Stimulated activated CD8-positive, alpha-beta memory T cell treated with anti-CD3 and anti-CD28 coated beads, Interleukin-7, amount 100 ng/mL, for 48 hours (primary cell): ENCODE results near the gene SLC25A5.
A peak's percentile ranks its signal among the peaks of the same experiment; 100 is the strongest.
"Not testable (repeated sequence)": the region's sequence is repeated elsewhere in the genome, so short reads cannot be mapped to it uniquely, and the experiment has no call there.

Experiments
- DNase-seq, 2 donors: peaks; one replicate each; pipeline ENCODE4 v3.0.0-alpha.2; 2020; ENCODE audit warnings: low read depth in 1 of 2; ENCODE audit errors: extremely low read depth in 1 of 2

Gene SLC25A5

DNA sequence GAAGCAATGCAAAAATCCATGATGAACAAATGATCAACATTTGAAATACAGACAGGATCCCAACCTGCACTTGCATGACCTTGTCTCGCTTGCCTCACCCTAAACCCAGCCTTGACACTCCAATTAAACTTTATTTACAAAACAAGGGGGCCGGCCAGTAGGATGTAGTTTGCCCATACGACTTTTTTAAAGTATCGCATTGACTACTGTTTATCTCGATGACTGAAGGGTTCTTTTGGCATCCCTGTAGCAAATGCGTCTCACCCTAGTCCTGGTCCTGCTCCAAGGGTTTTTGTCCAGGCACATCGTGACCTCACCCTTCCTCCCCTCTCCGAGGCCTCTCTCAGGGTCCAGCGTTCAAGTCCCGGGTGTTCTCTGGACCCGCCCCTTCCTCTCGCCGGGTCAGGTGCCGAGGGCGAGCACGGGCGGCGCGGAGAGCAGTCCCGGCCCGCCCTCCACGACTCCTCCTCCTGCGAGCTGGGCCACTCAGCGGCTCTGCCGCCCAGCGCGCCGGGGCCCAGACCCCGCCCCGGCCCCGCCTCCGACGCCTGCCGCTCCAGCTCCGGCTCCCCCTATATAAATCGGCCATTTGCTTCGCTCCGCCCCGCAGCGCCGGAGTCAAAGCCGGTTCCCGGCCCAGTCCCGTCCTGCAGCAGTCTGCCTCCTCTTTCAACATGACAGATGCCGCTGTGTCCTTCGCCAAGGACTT is at the start of gene SLC25A5:
Gene SLC25A5, plus strand, starts transcription at position 603 of the 709 bp plus-strand sequence. Its CDS starts 72 bp downstream, at position 675.
- peak; percentile 57 to 63 for DNase-seq

DNA sequence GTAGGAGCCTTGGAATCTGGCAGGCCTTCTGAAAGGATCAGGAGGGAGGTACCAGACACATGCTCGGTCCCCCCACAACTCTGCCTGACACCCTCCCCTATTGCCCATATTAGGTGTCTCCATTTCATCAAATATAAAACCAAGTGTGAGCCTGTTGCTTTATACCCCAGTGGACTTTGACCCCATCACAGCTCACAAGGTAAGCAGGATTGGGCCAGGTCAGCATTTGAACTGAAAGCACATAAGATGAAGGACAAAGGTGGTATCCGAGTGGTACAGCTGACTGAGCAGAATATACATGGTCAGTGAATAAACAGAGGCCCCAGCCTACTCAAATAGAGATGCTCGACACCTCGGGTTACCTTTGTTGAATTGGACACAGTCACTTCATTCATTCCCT is 49.1 kb upstream of the SLC25A5 start:
- no peak for DNase-seq

DNA sequence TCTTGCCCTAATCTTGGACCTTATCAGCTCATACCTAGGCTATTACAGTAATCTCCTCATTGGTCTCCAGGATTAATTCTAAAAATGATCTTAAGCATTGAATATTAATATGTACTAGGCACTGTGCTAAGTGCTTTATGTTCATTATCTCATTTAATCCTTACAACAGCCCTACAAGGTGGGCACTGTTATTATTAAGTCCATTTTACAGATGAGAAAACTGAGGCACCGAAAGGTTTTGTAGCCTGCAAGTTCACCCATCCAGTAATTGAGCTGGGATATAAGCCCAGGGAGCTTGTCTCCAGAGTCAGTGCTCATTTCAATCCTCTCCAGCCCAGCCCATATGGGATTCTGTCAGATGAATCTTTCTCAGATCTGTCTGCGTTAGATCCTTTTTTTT is 48.3 kb upstream of the SLC25A5 start:
- no peak for DNase-seq

DNA sequence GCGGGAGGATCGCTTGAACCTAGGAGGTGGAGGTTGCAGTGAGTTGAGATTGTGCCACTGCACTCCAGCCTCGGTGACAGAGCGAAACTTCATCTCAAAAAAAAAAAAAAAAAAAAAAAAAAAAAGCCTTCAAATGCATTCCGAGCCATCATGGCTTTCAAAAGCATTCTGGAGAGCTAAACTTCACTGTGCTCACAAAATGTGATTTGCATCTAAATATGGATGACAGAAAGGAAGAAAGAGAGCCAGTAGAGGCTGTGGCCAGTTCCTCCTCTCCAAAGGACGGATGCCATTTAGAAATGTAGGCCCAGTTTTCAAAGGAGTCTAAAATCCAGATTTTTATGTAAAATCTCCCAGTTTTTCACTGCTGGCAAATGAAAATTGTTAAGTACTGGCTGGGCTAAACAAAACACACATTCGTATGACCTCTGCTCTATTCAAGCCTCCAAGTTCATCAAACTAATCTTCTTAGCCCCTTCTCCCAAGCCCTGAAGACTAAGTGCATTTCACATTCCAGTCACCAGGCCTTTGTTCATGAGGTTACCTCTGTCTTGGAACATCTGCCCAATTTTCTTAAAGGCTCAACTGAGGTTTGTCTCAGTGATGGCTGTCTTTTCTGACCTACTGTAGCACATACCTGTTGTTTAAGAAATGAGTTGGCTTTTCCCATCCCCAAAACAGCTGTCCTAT is 47.1 kb upstream of the SLC25A5 start:
- no peak for DNase-seq

DNA sequence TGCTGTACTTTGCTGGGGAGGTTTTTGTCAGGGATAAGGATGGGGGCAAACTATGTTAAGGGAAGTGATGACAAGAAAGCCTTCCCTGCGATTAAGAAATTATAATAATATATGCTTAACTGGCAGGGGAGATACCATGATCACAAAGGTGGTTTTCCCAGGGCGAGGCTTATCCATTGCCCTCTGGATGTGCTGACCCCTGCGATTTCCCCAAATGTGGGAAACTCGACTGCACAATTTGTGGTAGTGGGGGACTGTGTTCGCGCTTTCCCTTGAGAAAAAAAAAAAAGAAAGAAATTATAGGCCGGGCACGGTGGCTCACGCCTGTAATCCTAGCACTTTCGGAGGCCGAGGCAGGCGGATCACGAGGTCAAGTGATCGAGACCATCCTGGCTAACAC is 44.6 kb upstream of the SLC25A5 start:
- DNase-seq: no peak

DNA sequence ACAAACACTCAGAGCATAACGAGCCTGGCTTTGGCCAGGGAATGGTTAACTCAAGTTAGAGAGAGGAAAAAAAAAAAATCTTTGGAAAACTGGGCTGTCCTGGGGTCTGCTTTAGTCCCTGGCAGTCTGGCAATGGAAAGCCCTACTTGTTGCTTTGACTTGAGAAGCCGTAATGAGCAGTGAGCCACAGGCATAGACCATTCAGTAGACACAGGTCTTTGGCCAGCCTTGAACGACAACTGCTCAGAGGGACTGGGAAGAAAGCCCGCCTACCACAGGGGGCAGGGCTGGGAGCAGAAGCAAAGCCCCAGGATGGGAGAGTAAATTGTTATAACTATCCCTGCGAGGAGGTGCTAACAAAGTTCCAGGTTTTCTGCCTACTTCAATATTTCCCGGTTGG is 43.2 kb upstream of the SLC25A5 start:
- DNase-seq: no peak

DNA sequence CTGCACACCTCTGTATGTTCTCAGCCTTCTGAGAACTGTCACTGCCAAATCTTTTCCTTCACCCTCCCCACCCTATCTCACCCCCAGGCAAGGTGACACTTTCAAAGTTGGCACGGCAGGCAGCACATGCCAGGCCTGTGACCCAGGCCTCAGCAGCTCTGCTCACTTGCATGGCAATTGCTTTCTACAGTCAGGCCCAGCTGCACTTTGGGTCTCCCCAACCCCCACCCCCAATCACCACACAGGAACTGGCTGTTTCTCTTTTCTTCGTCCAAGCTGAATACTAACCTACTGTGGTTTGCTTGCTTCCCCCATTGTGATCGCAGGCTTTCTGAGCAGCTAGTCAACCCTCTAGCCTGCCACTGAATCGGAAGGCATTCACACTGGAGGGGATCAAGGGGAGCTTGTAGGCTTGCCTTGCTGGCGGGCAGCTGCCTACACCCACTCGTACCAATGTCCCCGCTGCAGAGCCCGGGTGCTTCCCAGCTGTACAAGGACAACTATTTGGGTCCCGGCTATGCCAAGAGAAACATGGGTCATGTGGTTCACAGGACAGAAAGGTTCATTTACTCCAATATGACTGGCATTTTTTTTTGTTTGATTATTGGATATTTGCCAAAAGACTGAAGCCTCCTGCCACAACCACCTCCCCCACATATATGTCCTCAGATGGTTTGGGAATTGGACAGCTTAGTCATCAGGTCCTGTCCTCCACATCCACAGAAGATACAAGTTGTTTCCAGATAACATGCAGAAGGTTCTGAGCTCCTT is 41.0 kb upstream of the SLC25A5 start:
- DNase-seq: no peak

DNA sequence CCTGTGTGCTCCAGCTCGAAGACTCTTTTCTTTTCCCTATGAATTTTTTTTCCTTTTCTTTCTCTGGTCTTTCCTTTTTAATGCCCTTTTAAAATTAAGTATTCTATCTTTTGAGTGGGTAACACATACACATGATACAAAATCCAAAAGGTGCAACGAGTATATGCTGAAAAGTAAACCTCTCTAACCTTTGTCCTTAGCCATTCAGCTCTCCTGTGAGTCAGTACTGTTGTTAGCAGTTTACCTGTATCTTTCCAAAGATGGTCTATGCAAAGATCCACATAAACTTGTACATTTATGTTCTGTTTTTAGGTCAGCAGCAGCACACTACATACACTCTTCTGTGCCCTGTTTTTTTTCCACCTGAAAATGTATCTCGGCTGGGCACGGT is 40.5 kb upstream of the SLC25A5 start:
- no peak for DNase-seq

DNA sequence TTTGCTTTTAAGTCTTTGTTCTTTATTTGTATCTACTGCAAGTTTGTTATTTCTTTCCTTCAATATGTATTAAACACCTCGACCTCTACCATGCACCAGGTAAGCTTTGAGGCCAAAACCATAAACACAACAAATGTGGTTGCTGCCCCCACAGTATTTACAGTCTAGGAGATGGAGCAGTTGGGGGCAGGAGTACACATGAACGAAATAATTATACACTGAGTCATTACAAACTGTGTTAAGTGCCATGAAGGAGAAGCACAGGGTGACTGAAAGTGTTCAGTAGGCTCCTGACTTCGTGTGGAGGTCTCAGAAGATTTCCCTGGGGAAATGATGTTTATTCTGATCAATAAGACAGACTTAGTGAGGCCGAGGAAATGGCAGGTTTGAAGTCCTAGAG is 38.8 kb upstream of the SLC25A5 start:
- no peak for DNase-seq

DNA sequence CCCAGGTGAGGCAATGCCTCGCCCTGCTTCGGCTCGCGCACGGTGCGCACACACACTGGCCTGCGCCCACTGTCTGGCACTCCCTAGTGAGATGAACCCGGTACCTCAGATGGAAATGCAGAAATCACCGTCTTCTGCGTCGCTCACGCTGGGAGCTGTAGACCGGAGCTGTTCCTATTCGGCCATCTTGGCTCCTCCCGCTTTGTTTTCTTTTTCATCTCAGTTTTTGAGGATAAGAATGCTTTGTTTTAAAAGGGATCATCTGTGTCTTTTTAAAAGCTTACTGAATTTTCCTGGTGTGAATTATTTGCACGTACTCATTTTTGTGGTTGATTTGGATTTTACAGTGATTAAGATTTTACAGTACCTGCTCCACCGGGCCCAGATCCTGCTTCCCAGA is 26.9 kb upstream of the SLC25A5 start:
- DNase-seq: not testable (repeated sequence)

DNA sequence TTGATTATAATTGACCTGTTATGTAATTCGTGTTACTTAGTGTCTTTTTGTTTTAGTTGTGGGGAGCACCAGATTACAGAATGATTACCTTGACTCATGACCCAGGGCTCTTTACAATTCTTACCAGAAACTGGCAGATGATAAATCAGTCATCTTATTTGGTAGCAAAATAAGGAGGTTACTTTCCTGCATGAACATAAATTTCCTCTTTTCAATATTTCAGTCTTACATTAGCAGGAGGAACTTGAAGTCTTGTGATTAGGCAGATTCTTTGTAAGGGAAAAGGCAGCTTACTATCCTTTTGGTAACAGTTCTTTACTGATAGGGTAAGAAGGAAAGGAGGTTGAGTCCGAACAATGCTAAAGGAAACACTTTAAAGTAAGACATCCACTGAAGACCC is 26.0 kb upstream of the SLC25A5 start:
- DNase-seq: no peak

DNA sequence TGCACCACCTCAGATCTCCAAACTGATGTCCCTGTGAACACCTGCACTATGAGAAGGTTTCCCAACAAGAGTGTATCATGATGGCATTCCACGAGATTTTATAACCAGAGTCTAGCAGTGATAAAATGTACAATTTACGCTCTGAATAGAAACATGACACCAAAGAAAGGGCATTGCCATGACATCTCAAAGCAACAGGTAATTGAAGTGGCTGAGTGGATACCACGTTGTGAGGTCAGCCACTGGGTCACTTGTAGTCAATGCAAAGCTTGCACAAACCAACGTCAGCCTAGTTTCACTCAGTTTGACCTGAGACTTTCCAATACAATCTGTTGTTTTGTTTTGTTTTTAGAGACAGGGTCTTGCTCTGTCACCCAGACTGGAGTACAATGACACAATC is 15.0 kb upstream of the SLC25A5 start:
- no peak for DNase-seq

DNA sequence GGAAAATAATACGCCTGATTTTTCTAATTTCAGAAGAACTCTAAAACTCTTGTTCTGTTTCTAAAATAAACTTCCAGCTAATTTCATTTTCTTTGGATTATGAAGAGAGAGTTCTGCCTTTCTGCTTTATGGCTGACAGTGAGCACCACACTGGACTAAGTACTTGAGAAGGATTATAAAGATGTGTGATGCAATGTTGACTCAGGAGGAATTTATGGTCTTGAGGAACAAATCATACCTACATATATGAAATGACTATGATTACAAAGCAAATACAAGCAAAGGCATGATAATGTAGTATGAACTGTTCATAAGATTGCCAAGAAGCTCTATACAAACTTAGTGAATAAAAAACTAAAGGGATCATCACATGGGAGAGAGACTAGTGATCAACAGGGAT is 13.0 kb upstream of the SLC25A5 start:
- no peak for DNase-seq

DNA sequence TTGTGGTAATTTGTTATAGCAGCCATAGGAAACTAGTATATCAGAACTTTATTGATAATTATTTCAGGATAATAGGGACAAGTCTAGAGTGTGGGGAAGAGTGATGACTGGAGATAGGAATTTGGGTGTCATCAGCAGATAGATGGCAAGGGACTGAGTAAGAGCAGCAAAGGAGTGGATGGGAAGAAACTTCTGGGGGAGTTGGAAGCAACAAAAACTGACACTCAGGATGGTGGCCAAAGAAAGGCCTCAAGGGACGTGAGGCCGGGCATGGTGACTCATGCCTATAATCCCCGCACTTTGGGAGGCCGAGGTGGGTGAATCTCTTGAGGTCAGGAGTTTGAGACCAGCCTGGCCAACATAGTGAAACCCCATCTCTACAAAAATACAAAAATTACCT is 9.1 kb upstream of the SLC25A5 start:
- DNase-seq: no peak

DNA sequence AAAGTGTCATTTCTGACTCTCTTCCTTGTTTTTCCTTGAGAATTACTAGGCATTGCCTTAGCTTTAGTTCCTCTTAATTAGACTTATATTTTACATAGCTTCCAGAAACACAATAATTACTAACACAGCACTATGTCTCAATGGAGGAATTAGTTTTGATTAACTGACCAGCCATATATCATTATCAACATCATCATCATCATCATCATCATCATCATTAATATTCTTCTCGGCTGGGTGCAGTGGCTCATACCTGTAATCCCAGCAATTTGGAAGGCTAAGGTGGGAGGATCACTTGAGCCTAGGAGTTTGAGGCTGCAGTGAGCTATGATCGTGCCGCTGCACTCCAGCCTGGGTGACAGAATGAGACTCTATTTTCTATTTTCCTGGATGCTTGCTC is 2.7 kb upstream of the SLC25A5 start:
- no peak for DNase-seq

DNA sequence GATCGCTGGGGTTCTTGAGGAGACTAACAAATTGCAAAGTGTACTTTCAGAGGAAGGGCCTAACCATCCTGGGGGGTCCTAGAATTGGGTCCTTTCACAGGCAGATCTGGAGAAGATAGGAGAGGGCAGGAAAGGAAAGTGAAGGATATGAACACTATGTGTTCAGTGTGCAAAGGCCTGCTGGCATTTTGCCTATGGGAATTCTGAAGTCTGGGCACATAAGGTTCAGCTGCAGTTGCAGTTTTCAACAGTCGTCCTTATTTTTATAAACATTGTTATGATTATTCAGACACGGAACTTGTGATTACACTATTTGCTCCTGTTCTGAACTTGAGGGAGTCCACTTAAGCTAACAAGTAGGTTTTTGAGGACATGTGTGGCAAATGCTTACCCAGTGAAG is 1.3 kb upstream of the SLC25A5 start:
- DNase-seq: no peak

DNA sequence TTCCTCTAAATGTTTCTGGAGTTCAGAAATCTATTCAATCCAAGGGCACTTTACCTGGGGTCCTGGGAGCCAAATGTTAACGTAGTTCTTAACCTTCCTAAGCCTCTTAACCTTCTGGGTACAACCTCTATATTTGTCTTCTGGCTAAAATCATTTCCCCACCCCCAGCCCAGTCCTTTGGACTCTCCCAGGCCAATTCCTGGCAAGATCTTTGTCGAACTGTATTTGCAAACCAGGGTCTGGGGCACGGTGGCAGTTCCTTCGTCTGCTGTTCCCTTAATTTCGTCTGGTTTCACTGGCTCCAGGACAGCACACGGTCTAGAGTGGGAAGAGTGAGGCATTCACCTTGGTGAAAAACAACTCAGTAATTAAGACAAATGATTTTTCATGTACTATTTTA is 811 bp upstream of the SLC25A5 start:
- no peak for DNase-seq

DNA sequence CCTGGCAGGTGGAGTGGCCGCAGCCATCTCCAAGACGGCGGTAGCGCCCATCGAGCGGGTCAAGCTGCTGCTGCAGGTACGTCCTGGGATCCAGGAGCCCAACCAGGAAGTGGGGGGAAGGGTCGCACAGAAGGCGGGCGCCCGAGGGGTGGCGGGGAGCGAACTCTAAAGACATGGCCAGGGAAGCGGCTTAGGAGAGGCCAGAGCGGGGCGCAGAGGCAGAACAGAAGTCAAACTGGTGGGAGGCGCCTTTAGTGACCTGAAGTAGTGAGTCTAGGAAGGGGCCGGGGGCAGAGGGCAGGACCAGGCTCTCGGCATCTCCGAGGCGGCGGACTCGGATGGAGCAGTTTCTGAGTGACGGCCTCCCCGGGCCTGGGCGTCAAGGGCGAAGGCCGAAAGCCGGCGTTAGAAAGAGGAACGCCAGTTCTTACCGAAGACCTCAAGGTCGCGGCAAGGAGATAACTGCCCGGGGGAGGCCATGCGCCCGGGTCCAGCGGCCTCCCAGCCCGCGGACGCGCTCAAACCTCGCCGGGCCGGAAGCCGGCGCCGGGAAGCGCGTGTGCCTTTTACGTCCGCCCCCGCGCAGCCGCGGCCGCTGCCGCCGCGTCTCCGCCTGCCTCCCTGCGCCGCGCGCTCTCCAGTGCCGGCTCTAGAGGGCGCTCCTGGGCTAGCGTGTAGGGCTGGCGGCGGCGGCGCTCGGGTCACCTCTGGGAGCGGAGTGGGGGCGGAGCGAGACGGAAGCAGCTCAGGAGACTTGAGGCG is 488 bp downstream of the SLC25A5 start:
- DNase-seq: peak; percentile 67 to 77

DNA sequence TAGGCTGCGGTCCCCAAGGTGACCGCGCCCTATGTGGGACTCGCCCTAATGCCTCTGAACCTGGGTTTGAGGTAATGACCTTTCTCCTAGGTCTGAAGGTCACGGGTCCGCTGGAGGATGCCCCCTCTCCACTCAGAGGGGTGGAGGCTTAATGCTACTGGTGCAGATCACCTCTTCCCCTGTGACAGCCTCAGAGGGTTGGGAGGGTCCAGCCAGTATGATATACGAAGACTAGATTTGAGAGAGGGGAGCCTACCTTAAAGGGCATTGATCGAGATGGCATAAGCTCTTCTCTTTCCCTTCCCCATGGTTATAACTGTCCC is 1.0 kb downstream of the SLC25A5 start:
- no peak for DNase-seq

DNA sequence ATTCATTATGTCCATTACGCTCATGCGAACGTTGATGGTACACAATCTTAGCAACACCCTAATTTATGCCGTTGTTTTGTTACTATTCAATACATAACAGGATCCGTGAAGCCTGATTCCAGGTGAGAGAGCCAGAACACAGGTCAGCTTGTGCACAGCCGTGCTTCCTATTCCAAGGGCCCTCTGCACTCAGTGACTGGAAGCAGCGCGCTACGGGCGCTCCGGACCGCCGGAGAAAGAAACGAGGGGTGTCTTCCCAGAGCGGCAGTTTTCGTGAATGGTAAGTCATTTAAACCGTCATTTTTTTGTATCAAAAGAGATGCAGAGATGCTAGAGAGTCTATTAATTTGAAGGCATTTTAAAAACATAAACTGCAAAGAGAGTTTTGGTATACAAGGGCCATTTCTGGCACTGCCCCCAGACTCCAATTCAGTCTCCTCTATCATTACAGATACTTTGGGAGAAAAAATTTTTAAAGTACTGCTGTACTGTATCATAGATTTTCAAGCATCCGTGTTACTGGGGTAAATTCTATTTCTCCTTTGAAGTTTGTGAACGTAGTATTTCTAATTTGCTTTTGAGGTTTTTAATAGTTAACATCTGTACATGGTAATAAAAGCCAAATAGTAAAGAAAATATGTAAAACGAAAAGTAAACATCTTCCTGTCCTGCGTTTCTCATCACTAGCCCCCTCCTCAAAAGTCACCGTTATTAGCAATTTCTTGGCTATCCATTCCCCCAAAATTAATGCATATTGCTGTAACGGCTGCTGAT is 6.6 kb downstream of the SLC25A5 start:
- no peak for DNase-seq
